Caco-2 (cell line): ENCODE results near the gene MRPL38. TPM values are rescaled to one million over a fixed set of nuclear protein-coding genes. Genes with fewer than 3 reads are reported as not detected.

Experiments used
- BruUV-seq: library from RNA; stranded (reverse); fragments of 400-500 nt; replicated peaks from 2 replicates; lab custom pipeline; 2021; lab: Mats Ljungman, UMichigan
- CTCF ChIA-PET: fragments of 300-600 bp; sonication (Branson Sonifier 250); formaldehyde crosslinking; loops from one replicate; lab custom pipeline; 2022; ENCODE audit warnings: antibody characterized with exemption; lab: Charles Lee
- POLR2A ChIA-PET: fragments of 300-600 bp; sonication (Branson Sonifier 250); formaldehyde crosslinking; loops from one replicate; lab custom pipeline; 2022; ENCODE audit warnings: antibody characterized with exemption; lab: Charles Lee
- DNase-seq, 2 experiments: peaks; one replicate each; pipeline versions ENCODE4 v3.0.0 to v3.0.0-alpha.2; 2020 to 2022
- H3K27me3 ChIP-seq: replicated peaks from 2 replicates; pipeline ENCODE4 v1.6.0; 2011; ENCODE audit warnings: low read length; ENCODE audit not compliant: control insufficient read depth, insufficient read depth
- H3K36me3 ChIP-seq: 2 replicates; pipeline ENCODE4 v1.5.1; 2011; ENCODE audit warnings: low read length; ENCODE audit not compliant: control insufficient read depth, insufficient read depth
- H3K4me1 ChIP-seq: fragments of 250-450 bp; sonication (Bioruptor Pico); 2 replicates; pipeline ENCODE4 v1.5.1; 2020; ENCODE audit warnings: mild to moderate bottlenecking
- H3K4me3 ChIP-seq: 2 replicates; pipeline ENCODE4 v1.5.1; 2011; ENCODE audit warnings: low read depth, mild to moderate bottlenecking, control low read depth, low read length
- H3K9me3 ChIP-seq: fragments of 250-450 bp; sonication (Bioruptor Pico); 2 replicates; pipeline ENCODE4 v1.5.1; 2020; ENCODE audit warnings: mild to moderate bottlenecking, moderate library complexity
- H3K27ac Mint-ChIP-seq: one replicate; pipeline ENCODE4 v1.8.0; 2022; ENCODE audit warnings: mixed read lengths; ENCODE audit not compliant: unreplicated experiment
- H3K27me3 Mint-ChIP-seq: one replicate; pipeline ENCODE4 v1.8.0; 2022; ENCODE audit warnings: mixed read lengths; ENCODE audit not compliant: insufficient read depth, unreplicated experiment
- H3K36me3 Mint-ChIP-seq: one replicate; pipeline ENCODE4 v1.8.0; 2022; ENCODE audit warnings: mild to moderate bottlenecking, mixed read lengths; ENCODE audit not compliant: insufficient read depth, unreplicated experiment
- H3K4me1 Mint-ChIP-seq: one replicate; pipeline ENCODE4 v1.8.0; 2022; ENCODE audit warnings: low read depth, mixed read lengths; ENCODE audit not compliant: unreplicated experiment
- H3K4me3 Mint-ChIP-seq: one replicate; pipeline ENCODE4 v1.8.0; 2022; ENCODE audit warnings: mild to moderate bottlenecking, moderate library complexity, mixed read lengths; ENCODE audit not compliant: unreplicated experiment
- H3K9me3 Mint-ChIP-seq: one replicate; pipeline ENCODE4 v1.8.0; 2022; ENCODE audit warnings: mixed read lengths; ENCODE audit not compliant: unreplicated experiment
- CTCF ChIP-seq, 2 experiments: fragments of 200-600 bp in 1 of 2; IDR thresholded peaks; 1 replicate in 1 of 2; 2 replicates in 1 of 2; pipeline versions ENCODE4 v1.5.1 to v1.8.0; 2011 to 2022; ENCODE audit warnings: antibody characterized with exemption in 1 of 2, control low read depth in 1 of 2, inconsistent platforms in 1 of 2, low read depth in 1 of 2, low read length in 1 of 2, mild to moderate bottlenecking in 1 of 2, moderate library complexity in 1 of 2; ENCODE audit not compliant: insufficient read depth in 1 of 2, severe bottlenecking in 1 of 2, unreplicated experiment in 1 of 2
- intact Hi-C: fragments of 100-400 bp; cut with micrococcal nuclease; formaldehyde crosslinking; loops from one replicate; pipeline ENCODE4 v1.10.0; 2022; ENCODE audit not compliant: unreplicated experiment
- total RNA-seq: library from RNA; stranded (reverse); gene quantifications from 2 replicates; pipeline ENCODE4 v1.2.3, GENCODE V29; 2022

Gene MRPL38
- total RNA-seq, 1 experiment from 2014 or later, result 163 TPM

- no peak for TF ChIP-seq CTCF (IDR thresholded peaks at IDR 0.05; ENCODE audit: insufficient read depth in 1 of 2, low read depth in 1 of 2, low read length in 1 of 2, severe bottlenecking in 1 of 2, unreplicated experiment in 1 of 2)
- POLR2A ChIA-PET, result no interaction called here
- H3K4me3 Mint-ChIP-seq, result no peak overlapping the region
- no peak overlapping the region for H3K27ac Mint-ChIP-seq
- H3K9me3 ChIP-seq, result no peaks in the 10 kb centered on the region
- H3K4me1 ChIP-seq, result no peaks in the 10 kb centered on the region
- no peaks in the 10 kb centered on the region; the same call in 1 of the 2 replicates for H3K36me3 ChIP-seq
- peaks cover 6% of the 10 kb centered on the region for H3K36me3 Mint-ChIP-seq
- peaks cover 6% of the 10 kb centered on the region for H3K4me1 Mint-ChIP-seq
- intact Hi-C loops, result no loop called here
- no peaks in the 10 kb centered on the region for H3K27me3 ChIP-seq
- BruUV-seq, result no TSS peak
- DNase-seq, result no peak
- CTCF ChIA-PET, result interaction anchor here (0.7 to 1.3 kb wide), 3 partner anchors 12 to 96 kb away, joined by 3 read pairs; no protein-coding TSS in a partner anchor
- no peak overlapping the region for H3K4me3 ChIP-seq
- H3K9me3 Mint-ChIP-seq, result no peaks in the 10 kb centered on the region
- H3K27me3 Mint-ChIP-seq, result no peaks in the 10 kb centered on the region
These were observed 13.3 kb upstream of the MRPL38 start for GRCh38 chr17:75917917-75918445.

GRCh38 chr17:75917141-75917916 is 12.6 kb upstream of the MRPL38 start:
- H3K36me3 Mint-ChIP-seq, result peaks cover 6% of the 10 kb centered on the region
- no TSS peak for BruUV-seq
- Histone ChIP-seq H3K36me3 (no peaks in the 10 kb centered on the region; the same call in 1 of the 2 replicates), H3K9me3 (no peaks in the 10 kb centered on the region), H3K4me1 (no peaks in the 10 kb centered on the region), H3K27me3 (no peaks in the 10 kb centered on the region), H3K4me3 (no peak overlapping the region)
- H3K9me3 Mint-ChIP-seq, result no peaks in the 10 kb centered on the region
- peaks cover 6% of the 10 kb centered on the region for H3K4me1 Mint-ChIP-seq
- ChIA-PET CTCF (interaction anchor here (1.3 kb wide), 1 partner anchor 97 kb away, joined by 3 read pairs; no protein-coding TSS in a partner anchor), POLR2A (interaction anchor here (0.5 kb wide), 1 partner anchor 13 kb away, joined by 9 read pairs; no protein-coding TSS in a partner anchor)
- no peak overlapping the region for H3K27ac Mint-ChIP-seq
- DNase-seq, result no peak
- H3K4me3 Mint-ChIP-seq, result no peak overlapping the region
- H3K27me3 Mint-ChIP-seq, result no peaks in the 10 kb centered on the region
- intact Hi-C loops, result no loop called here
- no peak for TF ChIP-seq CTCF (IDR thresholded peaks at IDR 0.05; ENCODE audit: insufficient read depth in 1 of 2, low read depth in 1 of 2, low read length in 1 of 2, severe bottlenecking in 1 of 2, unreplicated experiment in 1 of 2)

- DNase-seq, result no peak
- Histone ChIP-seq H3K4me3 (no peak overlapping the region), H3K27me3 (no peaks in the 10 kb centered on the region), H3K4me1 (no peaks in the 10 kb centered on the region), H3K9me3 (no peaks in the 10 kb centered on the region), H3K36me3 (no peaks in the 10 kb centered on the region)
- Mint-ChIP-seq H3K4me1 (peaks cover 6% of the 10 kb centered on the region), H3K4me3 (no peak overlapping the region), H3K27me3 (no peaks in the 10 kb centered on the region), H3K36me3 (peaks cover 6% of the 10 kb centered on the region), H3K27ac (no peak overlapping the region), H3K9me3 (no peaks in the 10 kb centered on the region)
- no TSS peak for BruUV-seq
- ChIA-PET CTCF (interaction anchor here (0.6 kb wide), 1 partner anchor 63 kb away, joined by 4 read pairs; no protein-coding TSS in a partner anchor), POLR2A (no interaction called here)
- no peak for TF ChIP-seq CTCF (IDR thresholded peaks at IDR 0.05; ENCODE audit: insufficient read depth in 1 of 2, low read depth in 1 of 2, low read length in 1 of 2, severe bottlenecking in 1 of 2, unreplicated experiment in 1 of 2)
- intact Hi-C loops, result no loop called here
These were observed 10.6 kb upstream of the MRPL38 start for GRCh38 chr17:75915268-75915667.
